ENCODE data around the gene MRTFA.

GRCh38 chr22:40417041-40417440 is 219.5 kb downstream of the MRTFA start:
- TF ChIP-seq POLR2A (IDR thresholded peaks at IDR 0.05; ENCODE audit: low read length) (no peak), EP300 (IDR thresholded peaks at IDR 0.05) (no peak), FOXS1 (CRISPR knock-in tag; IDR thresholded peaks at IDR 0.05) (no peak)
- TF ChIP-seq, protein P1, sequence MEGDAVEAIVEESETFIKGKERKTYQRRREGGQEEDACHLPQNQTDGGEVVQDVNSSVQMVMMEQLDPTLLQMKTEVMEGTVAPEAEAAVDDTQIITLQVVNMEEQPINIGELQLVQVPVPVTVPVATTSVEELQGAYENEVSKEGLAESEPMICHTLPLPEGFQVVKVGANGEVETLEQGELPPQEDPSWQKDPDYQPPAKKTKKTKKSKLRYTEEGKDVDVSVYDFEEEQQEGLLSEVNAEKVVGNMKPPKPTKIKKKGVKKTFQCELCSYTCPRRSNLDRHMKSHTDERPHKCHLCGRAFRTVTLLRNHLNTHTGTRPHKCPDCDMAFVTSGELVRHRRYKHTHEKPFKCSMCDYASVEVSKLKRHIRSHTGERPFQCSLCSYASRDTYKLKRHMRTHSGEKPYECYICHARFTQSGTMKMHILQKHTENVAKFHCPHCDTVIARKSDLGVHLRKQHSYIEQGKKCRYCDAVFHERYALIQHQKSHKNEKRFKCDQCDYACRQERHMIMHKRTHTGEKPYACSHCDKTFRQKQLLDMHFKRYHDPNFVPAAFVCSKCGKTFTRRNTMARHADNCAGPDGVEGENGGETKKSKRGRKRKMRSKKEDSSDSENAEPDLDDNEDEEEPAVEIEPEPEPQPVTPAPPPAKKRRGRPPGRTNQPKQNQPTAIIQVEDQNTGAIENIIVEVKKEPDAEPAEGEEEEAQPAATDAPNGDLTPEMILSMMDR (IDR thresholded peaks at IDR 0.05): no peak

All from A549 (cell line).